IPS-15b (cell line): ENCODE results near the gene CTRB1.
"Not testable (repeated sequence)": the region's sequence is repeated elsewhere in the genome, so short reads cannot be mapped to it uniquely, and the experiment has no call there.

Source experiments
- H3K27me3 ChIP-seq: one replicate; pipeline ENCODE4 v1.6.1; 2013; ENCODE audit warnings: low read length; ENCODE audit not compliant: control insufficient read depth, insufficient read depth
- H3K36me3 ChIP-seq: one replicate; pipeline ENCODE4 v1.6.1; 2013; ENCODE audit warnings: low read length; ENCODE audit not compliant: control insufficient read depth, insufficient read depth
- H3K4me1 ChIP-seq: one replicate; pipeline ENCODE4 v1.6.1; 2013; ENCODE audit warnings: mild to moderate bottlenecking, low read length; ENCODE audit not compliant: control insufficient read depth, insufficient read depth
- H3K4me3 ChIP-seq: one replicate; pipeline ENCODE4 v1.5.1; 2013; ENCODE audit warnings: low read depth, low read length
- H3K9ac ChIP-seq: one replicate; pipeline ENCODE4 v1.6.1; 2013; ENCODE audit warnings: low read depth, mild to moderate bottlenecking, low read length
- H3K9me3 ChIP-seq: one replicate; pipeline ENCODE4 v1.6.1; 2013; ENCODE audit warnings: mild to moderate bottlenecking, low read length; ENCODE audit not compliant: control insufficient read depth, insufficient read depth

CTRB1 gene

GRCh38 chr16:75219088-75219487 lies 300 bp downstream of the CTRB1 start:
- H3K36me3 ChIP-seq: no peaks in the 10 kb centered on the region
- H3K27me3 ChIP-seq: no peaks in the 10 kb centered on the region
- H3K9me3 ChIP-seq: no peaks in the 10 kb centered on the region
- no peak overlapping the region for H3K4me3 ChIP-seq
- no peaks in the 10 kb centered on the region for H3K4me1 ChIP-seq
- H3K9ac ChIP-seq: no peak overlapping the region

- no peaks in the 10 kb centered on the region for H3K9me3 ChIP-seq
- H3K27me3 ChIP-seq: no peaks in the 10 kb centered on the region
- no peak overlapping the region for H3K9ac ChIP-seq
- H3K36me3 ChIP-seq: no peaks in the 10 kb centered on the region
- H3K4me1 ChIP-seq: no peaks in the 10 kb centered on the region
- H3K4me3 ChIP-seq: no peak overlapping the region
Observed at GRCh38 chr16:75219838-75220237, 1.1 kb downstream of the CTRB1 start.

GRCh38 chr16:75222271-75222783 lies 3.5 kb downstream of the CTRB1 start:
- Histone ChIP-seq H3K9me3 (no peaks in the 10 kb centered on the region), H3K9ac (peak overlapping the region; percentile 24), H3K4me1 (no peaks in the 10 kb centered on the region), H3K36me3 (no peaks in the 10 kb centered on the region), H3K4me3 (no peak overlapping the region), H3K27me3 (no peaks in the 10 kb centered on the region)

GRCh38 chr16:75223129-75223528 lies 4.3 kb downstream of the CTRB1 start:
- not testable (repeated sequence) for H3K9ac ChIP-seq, H3K27me3 ChIP-seq, H3K4me3 ChIP-seq, H3K36me3 ChIP-seq, H3K4me1 ChIP-seq, H3K9me3 ChIP-seq

GRCh38 chr16:75224306-75225082 lies 5.7 kb downstream of the CTRB1 start:
- Histone ChIP-seq H3K9ac (no peak overlapping the region), H3K4me3 (no peak overlapping the region), H3K27me3 (no peaks in the 10 kb centered on the region), H3K4me1 (no peaks in the 10 kb centered on the region), H3K36me3 (peaks cover 15% of the 10 kb centered on the region), H3K9me3 (no peaks in the 10 kb centered on the region)

GRCh38 chr16:75225092-75225491 lies 6.3 kb downstream of the CTRB1 start:
- Histone ChIP-seq H3K9ac (no peak overlapping the region), H3K27me3 (no peaks in the 10 kb centered on the region), H3K9me3 (no peaks in the 10 kb centered on the region), H3K4me1 (no peaks in the 10 kb centered on the region), H3K4me3 (no peak overlapping the region), H3K36me3 (peaks cover 21% of the 10 kb centered on the region)

- Histone ChIP-seq H3K4me1 (no peaks in the 10 kb centered on the region), H3K9ac (no peak overlapping the region), H3K4me3 (no peak overlapping the region), H3K9me3 (no peaks in the 10 kb centered on the region), H3K27me3 (no peaks in the 10 kb centered on the region), H3K36me3 (peaks cover 21% of the 10 kb centered on the region)
Observed at GRCh38 chr16:75225678-75226515, 7.1 kb downstream of the CTRB1 start.

- H3K9ac ChIP-seq: no peak overlapping the region
- no peak overlapping the region for H3K4me3 ChIP-seq
Observed at GRCh38 chr16:75226550-75227360, 8.0 kb downstream of the CTRB1 start.

GRCh38 chr16:75227361-75228142 lies 8.8 kb downstream of the CTRB1 start:
- Histone ChIP-seq H3K27me3 (no peaks in the 10 kb centered on the region), H3K9me3 (no peaks in the 10 kb centered on the region), H3K4me1 (no peaks in the 10 kb centered on the region), H3K4me3 (no peak overlapping the region), H3K36me3 (peaks cover 26% of the 10 kb centered on the region), H3K9ac (no peak overlapping the region)

More at GRCh38 chr16:75226550-75227360, 8.0 kb downstream of the CTRB1 start:
- Histone ChIP-seq H3K36me3 (peaks cover 23% of the 10 kb centered on the region), H3K4me1 (no peaks in the 10 kb centered on the region), H3K9me3 (no peaks in the 10 kb centered on the region), H3K27me3 (no peaks in the 10 kb centered on the region)

GRCh38 chr16:75228143-75228976 lies 9.6 kb downstream of the CTRB1 start:
- Histone ChIP-seq H3K4me1 (no peaks in the 10 kb centered on the region), H3K9ac (no peak overlapping the region), H3K4me3 (no peak overlapping the region), H3K36me3 (peaks cover 31% of the 10 kb centered on the region), H3K27me3 (no peaks in the 10 kb centered on the region), H3K9me3 (no peaks in the 10 kb centered on the region)
